ENCODE data around the gene STARD5. TPM values are rescaled to one million over a fixed set of nuclear protein-coding genes. Genes with fewer than 3 reads are reported as not detected.

STARD5 gene
- total and polyA plus RNA-seq, 2 of the 8 experiments (the other 6 are each of a cell fraction or from before 2014, with no cell fraction given), result 5.5 to 10.4 TPM

GRCh38 chr15:81271761-81272644 lies 51.9 kb downstream of the STARD5 start (continued):
- no peak for TF ChIP-seq BCL11A (IDR thresholded peaks at IDR 0.05; ENCODE audit: low read depth in 2 of 2, low read length in 2 of 2)

All from H1 (cell line).